Mesenteric fat pad (tissue), 1 donor: ENCODE measurements around the gene KLF2. TPM values are rescaled to one million over a fixed set of nuclear protein-coding genes. Genes with fewer than 3 reads are reported as not detected.

Experiments
- DNase-seq: peaks from one replicate; pipeline ENCODE4 v3.0.0-alpha.2; 2020; ENCODE audit warnings: low spot score
- total RNA-seq: library from RNA; stranded (reverse); fragmentation: NEBNext Ultra II Directional; extraction: Animal tissue kit (Norgen Biotek cat#: 25700); gene quantifications from one replicate; pipeline ENCODE4 v1.2.1, GENCODE V29; 2021
- donor health status: DM: yes; HTN: yes; CAD: no.

The KLF2 gene
- total RNA-seq, 1 donor from 2014 or later, result 228 TPM

DNA sequence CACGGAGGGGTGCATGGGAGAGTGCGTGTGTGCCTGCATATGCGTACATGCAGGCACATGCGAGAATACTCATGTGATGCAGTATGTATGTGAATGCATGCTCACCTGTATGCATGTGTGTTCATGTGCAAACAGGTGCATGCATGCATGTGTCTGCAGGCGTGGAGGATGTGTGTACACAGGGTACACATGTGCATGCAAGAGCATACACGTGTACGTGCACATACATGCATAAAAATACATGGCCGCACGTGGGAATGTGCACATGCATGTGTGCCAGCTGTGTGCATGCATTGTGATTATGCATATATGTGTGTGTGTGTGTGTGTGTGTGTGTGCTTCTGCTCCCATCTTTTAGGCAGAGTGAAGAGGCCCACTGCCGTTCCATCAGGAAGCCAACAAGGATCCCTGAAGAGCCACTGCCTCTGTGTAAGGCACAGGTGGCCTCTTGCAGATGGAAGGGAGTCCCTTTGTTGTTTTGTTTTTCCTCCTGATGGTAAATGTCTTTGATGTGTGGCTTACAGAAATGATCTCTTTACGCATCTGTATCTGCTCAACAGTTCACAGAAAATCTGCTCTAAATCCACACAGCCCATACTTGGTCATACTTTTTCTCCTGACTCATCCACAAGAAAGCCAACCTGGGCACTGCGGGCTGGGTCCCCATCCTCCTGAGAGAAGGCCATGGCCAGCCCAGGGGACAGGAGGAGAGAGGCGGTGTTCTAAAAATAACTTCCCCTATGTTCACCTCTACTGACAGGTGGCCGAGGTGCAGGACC is 50.7 kb downstream of the KLF2 start:
- no peak for DNase-seq

DNA sequence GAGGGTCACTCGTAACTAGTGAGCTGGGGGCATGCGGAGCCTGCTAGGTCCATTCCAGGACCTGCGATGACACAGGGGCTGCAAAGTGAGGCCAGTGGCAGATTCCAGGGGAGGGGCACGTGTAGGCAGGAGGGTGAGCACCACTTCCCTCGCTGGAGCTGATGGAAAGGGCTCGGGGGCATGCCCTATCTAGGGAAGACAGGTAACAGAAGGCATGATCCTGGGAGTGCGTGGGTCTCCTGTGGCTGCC is 51.2 kb downstream of the KLF2 start:
- DNase-seq, result no peak

DNA sequence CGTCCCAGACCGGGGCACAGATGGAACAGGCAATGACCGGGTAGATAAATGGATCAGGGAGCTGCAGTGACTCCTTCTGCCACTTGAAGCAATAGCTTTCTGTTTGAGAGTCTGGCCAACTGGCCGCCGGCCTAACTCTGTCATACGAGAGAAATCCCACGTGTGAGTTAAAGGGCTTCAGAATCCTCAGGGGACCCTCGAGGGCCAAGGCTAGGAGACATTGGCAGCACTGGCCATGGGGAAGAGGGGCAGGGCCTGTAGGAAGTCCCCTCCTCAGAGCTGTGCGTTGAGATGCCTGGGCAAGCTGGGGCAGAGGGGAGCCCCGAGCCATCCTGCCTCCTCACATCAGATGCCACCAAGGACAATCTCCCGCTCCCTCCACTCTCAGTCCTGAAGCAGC is 51.6 kb downstream of the KLF2 start:
- DNase-seq, result no peak

DNA sequence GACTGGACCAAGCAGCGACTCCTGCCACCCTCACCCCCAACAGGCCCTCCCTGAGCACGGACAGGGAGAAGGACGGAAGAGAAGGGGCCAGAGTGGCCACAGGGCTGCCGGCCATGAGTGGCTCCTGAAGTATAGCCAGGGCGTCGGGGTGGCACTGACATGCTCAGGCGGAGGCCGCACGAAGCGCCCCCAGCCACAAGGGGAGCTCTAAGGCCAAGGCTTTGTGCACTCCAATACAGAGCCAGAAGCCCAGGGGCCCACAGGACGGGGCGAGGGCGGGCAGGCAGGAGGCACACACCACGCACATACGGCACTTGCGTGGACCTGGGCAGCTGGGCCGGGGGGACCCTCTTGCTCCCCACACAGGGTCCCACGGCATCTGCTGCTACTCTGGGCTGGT is 52.0 kb downstream of the KLF2 start:
- DNase-seq, result no peak

DNA sequence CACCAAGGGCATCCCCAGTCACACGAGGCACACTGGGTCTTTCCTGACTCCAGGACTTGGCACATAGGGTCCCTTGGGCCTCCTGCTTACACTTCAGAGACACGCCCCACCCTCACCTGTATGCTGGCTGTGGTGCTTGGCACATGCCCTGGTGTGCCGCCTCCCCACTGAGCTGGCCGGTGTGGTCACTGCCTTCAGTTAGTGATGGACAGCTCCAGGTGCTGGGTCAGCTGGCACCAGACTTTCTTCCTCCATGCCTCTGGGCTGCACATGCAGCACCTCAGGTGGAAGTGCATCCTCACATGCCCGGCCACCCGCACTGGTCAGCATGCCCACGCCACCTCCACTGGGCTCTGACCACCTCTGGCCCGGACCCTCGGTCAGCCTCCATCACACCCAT is 52.9 kb downstream of the KLF2 start:
- DNase-seq, result no peak

Other genes starting within 250 kb of the KLF2 start
- 385 TPM for gene TPM4, start 248.3 kb upstream of the KLF2 start, total RNA-seq
- 51.4 TPM for gene RAB8A, start 212.9 kb upstream of the KLF2 start, total RNA-seq
- 1.2 TPM for gene HSH2D, start 181.1 kb upstream of the KLF2 start, total RNA-seq
- gene CIB3, start 151.3 kb upstream of the KLF2 start, total RNA-seq, result not detected
- gene FAM32A, start 139.4 kb upstream of the KLF2 start, total RNA-seq, result 59.4 TPM
- 110 TPM for gene AP1M1, start 126.9 kb upstream of the KLF2 start, total RNA-seq
- gene EPS15L1, start 147.1 kb downstream of the KLF2 start, total RNA-seq, result 35.6 TPM
- not detected for gene CALR3, start 171.3 kb downstream of the KLF2 start, total RNA-seq
- 3.2 TPM for gene C19orf44, start 171.6 kb downstream of the KLF2 start, total RNA-seq
- 34.3 TPM for gene CHERP, start 217.6 kb downstream of the KLF2 start, total RNA-seq
- gene SLC35E1, start 247.6 kb downstream of the KLF2 start, total RNA-seq, result 48.7 TPM